Neural cell (in vitro differentiated cells): ENCODE data around the gene RAB13. TPM values are rescaled to one million over a fixed set of nuclear protein-coding genes. Genes with fewer than 3 reads are reported as not detected.

ENCODE experiments used
- H2AFZ ChIP-seq: fragments of 200-600, 300-800 bp; sonication (generic), shearing (Covaris generic); 2 replicates; pipeline ENCODE4 v1.6.0; 2014; ENCODE audit warnings: low read depth, mild to moderate bottlenecking, antibody characterized with exemption, low read length, moderate library complexity
- H3F3A ChIP-seq: fragments of 200-600 bp; shearing (Covaris generic); 2 replicates; pipeline ENCODE4 v1.6.1; 2016; ENCODE audit warnings: mild to moderate bottlenecking, moderate library complexity, mixed read lengths, antibody characterized with exemption, low read length; ENCODE audit not compliant: insufficient read depth, poor library complexity, severe bottlenecking
- H3K27ac ChIP-seq: fragments of 200-600, 300-800 bp; sonication (generic), shearing (Covaris generic); 2 replicates; pipeline ENCODE4 v1.5.1; 2014; ENCODE audit warnings: mild to moderate bottlenecking, low read length, moderate library complexity
- H3K27me3 ChIP-seq: fragments of 300-800, 200-600 bp; sonication (generic), shearing (Covaris generic); 2 replicates; pipeline ENCODE4 v1.6.0; 2014; ENCODE audit warnings: mild to moderate bottlenecking, low read depth, low read length, moderate library complexity; ENCODE audit not compliant: insufficient read depth
- H3K36me3 ChIP-seq: fragments of 300-800, 200-600 bp; sonication (generic), shearing (Covaris generic); 2 replicates; pipeline ENCODE4 v1.5.1; 2014; ENCODE audit warnings: mild to moderate bottlenecking, antibody characterized with exemption, low read length, moderate library complexity; ENCODE audit not compliant: insufficient read depth
- H3K4me2 ChIP-seq: fragments of 300-800, 200-600 bp; sonication (generic), shearing (Covaris generic); 2 replicates; pipeline ENCODE4 v1.6.0; 2014; ENCODE audit warnings: mild to moderate bottlenecking, low read length
- H3K4me3 ChIP-seq: fragments of 300-800, 200-600 bp; sonication (generic), shearing (Covaris generic); 2 replicates; pipeline ENCODE4 v1.5.1; 2014; ENCODE audit warnings: mild to moderate bottlenecking, low read length, moderate library complexity
- H3K79me2 ChIP-seq: fragments of 200-600 bp; shearing (Covaris generic); replicated peaks from 2 replicates; pipeline ENCODE4 v1.6.0; 2014; ENCODE audit warnings: mild to moderate bottlenecking, low read length, moderate library complexity; ENCODE audit not compliant: insufficient read depth
- H3K9ac ChIP-seq: fragments of 300-800, 200-600 bp; sonication (generic), shearing (Covaris generic); 2 replicates; pipeline ENCODE4 v1.6.1; 2016; ENCODE audit warnings: mild to moderate bottlenecking, low read length, mixed read lengths
- H3K9me2 ChIP-seq: fragments of 200-600 bp; shearing (Covaris generic); 2 replicates; pipeline ENCODE4 v1.6.1; 2016; ENCODE audit warnings: mild to moderate bottlenecking, low read length, mixed read lengths; ENCODE audit not compliant: insufficient read depth
- H3K9me3 ChIP-seq: fragments of 200-600, 300-800 bp; sonication (generic), shearing (Covaris generic); 2 replicates; pipeline ENCODE4 v1.6.1; 2016; ENCODE audit warnings: mild to moderate bottlenecking, mixed run types, low read length, moderate library complexity, mixed read lengths
- H4K20me1 ChIP-seq: fragments of 200-600 bp; shearing (Covaris generic); 2 replicates; pipeline ENCODE4 v1.6.1; 2016; ENCODE audit warnings: mild to moderate bottlenecking, mixed run types; ENCODE audit not compliant: insufficient read depth
- CTCF ChIP-seq: fragments of 450-650 bp; IDR thresholded peaks from 2 replicates; pipeline ENCODE4 v1.5.1; 2014; ENCODE audit warnings: antibody characterized with exemption, mild to moderate bottlenecking, moderate library complexity; ENCODE audit not compliant: poor library complexity, severe bottlenecking
- EP300 ChIP-seq: fragments of 450-650 bp; conservative IDR thresholded peaks from 2 replicates; pipeline ENCODE4 v1.6.1; 2014; ENCODE audit warnings: antibody characterized with exemption, mild to moderate bottlenecking, moderate library complexity; ENCODE audit not compliant: poor library complexity, severe bottlenecking
- EZH2 ChIP-seq: fragments of 200-600, 300-800 bp; shearing (Covaris generic), sonication (generic); IDR thresholded peaks from 2 replicates; pipeline ENCODE4 v1.6.1; 2014; ENCODE audit warnings: antibody characterized with exemption, low read length, borderline replicate concordance, mild to moderate bottlenecking; ENCODE audit not compliant: insufficient read depth, poor library complexity, severe bottlenecking
- MXI1 ChIP-seq: fragments of 450-650 bp; conservative IDR thresholded peaks from 2 replicates; pipeline ENCODE4 v1.6.1; 2014; ENCODE audit warnings: antibody characterized with exemption, mild to moderate bottlenecking; ENCODE audit not compliant: poor library complexity, severe bottlenecking
- POLR2AphosphoS5 ChIP-seq: IDR thresholded peaks from 2 replicates; pipeline ENCODE4 v1.6.1; 2012
- RAD21 ChIP-seq: fragments of 450-650 bp; conservative IDR thresholded peaks from 2 replicates; pipeline ENCODE4 v1.6.1; 2014; ENCODE audit warnings: antibody characterized with exemption, mild to moderate bottlenecking, moderate library complexity
- REST ChIP-seq: IDR thresholded peaks from 2 replicates; pipeline ENCODE4 v1.6.1; 2012; ENCODE audit warnings: borderline replicate concordance
- SMC3 ChIP-seq: fragments of 450-650 bp; conservative IDR thresholded peaks from 2 replicates; pipeline ENCODE4 v1.6.1; 2014; ENCODE audit warnings: antibody characterized with exemption, mild to moderate bottlenecking, moderate library complexity; ENCODE audit not compliant: poor library complexity
- TAF1 ChIP-seq: IDR thresholded peaks from 2 replicates; pipeline ENCODE4 v1.6.1; 2012; ENCODE audit warnings: low read depth
- polyA plus RNA-seq: library from polyadenylated mRNA; depleted of rRNA; stranded (reverse); fragments of >200 nt; gene quantifications from 2 replicates; pipeline ENCODE4 v1.2.3, GENCODE V29; 2014

The RAB13 gene
- polyA plus RNA-seq, 1 donor from 2014 or later, result 0.53 TPM

- TF ChIP-seq EP300 (no peak), CTCF (no peak), MXI1 (no peak), TAF1 (no peak), POLR2AphosphoS5 (no peak), EZH2 (no peak), RAD21 (no peak), SMC3 (no peak), REST (no peak)
- H3K4me3 ChIP-seq, result no peak overlapping the region
- no peaks in the 10 kb centered on the region for H3K9me2 ChIP-seq
- H3K36me3 ChIP-seq, result no peaks in the 10 kb centered on the region
- no peaks in the 10 kb centered on the region for H3K9me3 ChIP-seq
- no peaks in the 10 kb centered on the region for H3K79me2 ChIP-seq
- no peak overlapping the region for H3K4me2 ChIP-seq
- H3K27me3 ChIP-seq, result no peaks in the 10 kb centered on the region
- no peaks in the 10 kb centered on the region for H4K20me1 ChIP-seq
- no peak overlapping the region for H2AFZ ChIP-seq
- H3K9ac ChIP-seq, result no peak overlapping the region
- no peak overlapping the region for H3K27ac ChIP-seq
- H3F3A ChIP-seq, result no peaks in the 10 kb centered on the region
These were observed 47.1 kb downstream of the RAB13 start for GRCh38 chr1:153938996-153939395.

GRCh38 chr1:153937331-153937730 is 48.8 kb downstream of the RAB13 start:
- no peak overlapping the region for H3K4me3 ChIP-seq

More at GRCh38 chr1:153937331-153937730, 48.8 kb downstream of the RAB13 start:
- no peaks in the 10 kb centered on the region for H3K79me2 ChIP-seq
- TF ChIP-seq REST (no peak), EZH2 (no peak), SMC3 (no peak), MXI1 (no peak), RAD21 (no peak), POLR2AphosphoS5 (no peak)
- H3K27ac ChIP-seq, result no peak overlapping the region
- no peak overlapping the region for H3K9ac ChIP-seq
- no peaks in the 10 kb centered on the region for H4K20me1 ChIP-seq
- H3F3A ChIP-seq, result no peaks in the 10 kb centered on the region
- no peaks in the 10 kb centered on the region for H3K36me3 ChIP-seq
- H2AFZ ChIP-seq, result no peak overlapping the region
- H3K27me3 ChIP-seq, result no peaks in the 10 kb centered on the region
- H3K9me2 ChIP-seq, result no peaks in the 10 kb centered on the region
- H3K4me2 ChIP-seq, result no peak overlapping the region
- H3K9me3 ChIP-seq, result no peaks in the 10 kb centered on the region
